Erythroblast (primary cell): ENCODE data around the gene CLTRN.
"Not testable (repeated sequence)": the region's sequence is repeated elsewhere in the genome, so short reads cannot be mapped to it uniquely, and the experiment has no call there.

Source experiments
- GATA1 ChIP-seq: IDR thresholded peaks from 2 replicates; pipeline ENCODE4 v1.6.1; 2011; ENCODE audit warnings: low read depth, mild to moderate bottlenecking, control low read depth, low read length, moderate library complexity
- POLR2A ChIP-seq: IDR thresholded peaks from 2 replicates; pipeline ENCODE4 v1.6.1; 2011; ENCODE audit warnings: mild to moderate bottlenecking, low read length

- TF ChIP-seq POLR2A, GATA1: not testable (repeated sequence)
These were observed 9.8 kb downstream of the CLTRN start for GRCh38 chrX:15654804-15655203.
